Lung (tissue), 12 donors: Measurements from ENCODE around the gene ACIN1. TPM values are rescaled to one million over a fixed set of nuclear protein-coding genes. Genes with fewer than 3 reads are reported as not detected.

Experiments used
- ATAC-seq: fragments of 200-7000 bp; cut with Tn5 transposase; one replicate; pipeline ENCODE4 v1.9.1; 2020; ENCODE audit warnings: moderate number of reproducible peaks; ENCODE audit not compliant: insufficient read depth, low FRiP score
- DNase-seq, 3 donors: peaks; one replicate each; pipeline ENCODE4 v3.0.0-alpha.2; 2013 to 2017
- H3K27ac ChIP-seq, 2 donors: one replicate each; pipeline ENCODE4 v1.5.1; 2013; ENCODE audit warnings: mild to moderate bottlenecking in 2 of 2, moderate library complexity in 2 of 2, control low read depth in 1 of 2, inconsistent platforms in 1 of 2, low read depth in 1 of 2, low read length in 1 of 2
- H3K27me3 ChIP-seq, 3 donors: one replicate each; pipeline ENCODE4 v1.5.1; 2013; ENCODE audit warnings: low read length in 2 of 3; ENCODE audit not compliant: control insufficient read depth in 3 of 3, insufficient read depth in 3 of 3
- H3K36me3 ChIP-seq, 4 donors: one replicate each; pipeline ENCODE4 v1.5.1; 2013; ENCODE audit warnings: low read length in 4 of 4, mild to moderate bottlenecking in 1 of 4, moderate library complexity in 1 of 4; ENCODE audit not compliant: control insufficient read depth in 4 of 4, insufficient read depth in 4 of 4
- H3K4me1 ChIP-seq, 5 donors: one replicate each; pipeline ENCODE4 v1.5.1; 2013; ENCODE audit warnings: low read length in 5 of 5, mild to moderate bottlenecking in 2 of 5, moderate library complexity in 1 of 5; ENCODE audit not compliant: control insufficient read depth in 5 of 5, insufficient read depth in 5 of 5
- H3K4me3 ChIP-seq: one replicate; pipeline ENCODE4 v1.5.1; 2013; ENCODE audit warnings: mild to moderate bottlenecking, control low read depth, moderate library complexity
- H3K9ac ChIP-seq, 2 donors: one replicate each; pipeline ENCODE4 v1.5.1; 2013; ENCODE audit warnings: low read length in 2 of 2, control low read depth in 1 of 2; ENCODE audit not compliant: insufficient read depth in 1 of 2
- H3K9me3 ChIP-seq, 4 donors: one replicate each; pipeline ENCODE4 v1.5.1; 2013; ENCODE audit warnings: low read length in 3 of 4, mild to moderate bottlenecking in 1 of 4, moderate library complexity in 1 of 4; ENCODE audit not compliant: control insufficient read depth in 4 of 4, insufficient read depth in 3 of 4
- WGBS, 2 donors: extraction: QIAGEN DNeasy Blood & Tissue Kit; methylation state at CpG; one replicate each; pipeline ENCODE4 v1.1.7; 2013; 5-methylcytosine and 5-hydroxymethylcytosine counted together
- polyA plus RNA-seq, 2 donors: library from polyadenylated mRNA; stranded (reverse); fragments of 200-250 nt; gene quantifications; one replicate each; pipeline ENCODE4 v1.2.1, GENCODE V29; 2013
- total RNA-seq, 2 donors: library from RNA; depleted of rRNA in 1 of 2; stranded (reverse); fragments of >200 nt in 1 of 2; gene quantifications; one replicate each; pipeline ENCODE4 v1.2.1, GENCODE V29; 2014 to 2021
- TF ChIP-seq, protein P1 (sequence below): IDR thresholded peaks from 2 replicates; pipeline ENCODE4 v1.5.1; 2012; ENCODE audit warnings: mild to moderate bottlenecking; ENCODE audit errors: control extremely low read depth, extremely low read depth
- donor health status: control.
- donor health status: control.
- donor health status: Bipolar disorder and iron deficiency.
- donor health status: healthy.
- donor health status: DM: yes; HTN: yes; CAD: no.

ACIN1 gene
- total and polyA plus RNA-seq, 4 donors: 76.3 to 154 (median 115) TPM

DNA sequence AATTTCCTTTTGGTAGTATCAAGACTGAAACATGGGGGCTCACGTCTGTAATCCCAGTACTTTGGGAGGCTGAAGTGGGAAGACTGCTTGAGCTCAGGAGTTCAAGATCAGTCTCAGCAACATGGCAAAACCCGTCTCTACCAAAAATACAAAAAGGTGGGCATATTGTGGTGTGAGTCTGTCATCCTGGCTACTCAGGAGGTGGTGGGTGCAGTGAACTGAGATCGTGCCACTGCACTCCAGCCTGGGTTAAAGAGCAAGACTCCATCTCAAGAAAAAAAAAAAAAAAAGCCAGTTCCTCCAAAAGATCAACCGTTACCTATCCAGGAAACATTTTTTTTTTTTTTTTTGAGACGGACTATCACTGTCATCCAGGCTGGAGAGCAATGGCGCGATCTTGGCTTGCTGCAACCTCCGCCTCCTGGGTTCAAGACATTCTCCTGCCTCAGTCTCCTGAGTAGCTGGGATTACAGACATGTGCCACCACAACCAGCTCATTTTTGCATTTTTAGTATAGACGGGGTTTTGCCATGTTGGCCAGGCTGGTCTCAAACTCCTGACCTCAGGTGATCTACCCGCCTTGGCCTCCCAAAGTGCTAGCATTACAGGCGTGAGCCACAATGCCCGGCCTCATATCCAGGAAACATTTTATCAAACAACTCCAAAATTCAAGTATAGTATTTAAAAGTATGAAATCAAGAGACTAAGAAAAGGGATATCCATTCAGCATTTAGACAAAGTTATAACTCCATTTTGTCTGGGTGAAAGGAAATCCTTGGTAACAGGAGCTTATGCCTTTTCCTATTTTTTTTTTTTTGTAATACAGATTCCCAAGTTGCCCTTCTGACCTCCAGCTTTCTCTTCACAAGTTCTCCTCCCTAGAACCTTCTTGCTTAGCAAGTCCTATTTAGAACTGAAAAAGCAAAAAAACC, 3.4 kb downstream of the ACIN1 start:
- WGBS, 2 donors: 79 to 84% methylated on average over 12 of the region's 12 CpGs
- Histone ChIP-seq H3K9ac (no peak overlapping the region), H3K9me3 (no peaks in the 10 kb centered on the region), H3K4me3 (no peak overlapping the region), H3K27ac (no peak overlapping the region), H3K4me1 (peaks cover 3 to 13% (median 10%) of the 10 kb centered on the region in 5 donors), H3K27me3 (no peaks in the 10 kb centered on the region), H3K36me3 (peaks cover 9 to 39% (median 28%) of the 10 kb centered on the region in 4 donors)
- TF ChIP-seq, protein P1, sequence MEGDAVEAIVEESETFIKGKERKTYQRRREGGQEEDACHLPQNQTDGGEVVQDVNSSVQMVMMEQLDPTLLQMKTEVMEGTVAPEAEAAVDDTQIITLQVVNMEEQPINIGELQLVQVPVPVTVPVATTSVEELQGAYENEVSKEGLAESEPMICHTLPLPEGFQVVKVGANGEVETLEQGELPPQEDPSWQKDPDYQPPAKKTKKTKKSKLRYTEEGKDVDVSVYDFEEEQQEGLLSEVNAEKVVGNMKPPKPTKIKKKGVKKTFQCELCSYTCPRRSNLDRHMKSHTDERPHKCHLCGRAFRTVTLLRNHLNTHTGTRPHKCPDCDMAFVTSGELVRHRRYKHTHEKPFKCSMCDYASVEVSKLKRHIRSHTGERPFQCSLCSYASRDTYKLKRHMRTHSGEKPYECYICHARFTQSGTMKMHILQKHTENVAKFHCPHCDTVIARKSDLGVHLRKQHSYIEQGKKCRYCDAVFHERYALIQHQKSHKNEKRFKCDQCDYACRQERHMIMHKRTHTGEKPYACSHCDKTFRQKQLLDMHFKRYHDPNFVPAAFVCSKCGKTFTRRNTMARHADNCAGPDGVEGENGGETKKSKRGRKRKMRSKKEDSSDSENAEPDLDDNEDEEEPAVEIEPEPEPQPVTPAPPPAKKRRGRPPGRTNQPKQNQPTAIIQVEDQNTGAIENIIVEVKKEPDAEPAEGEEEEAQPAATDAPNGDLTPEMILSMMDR: no peak
- DNase-seq (no peak), ATAC-seq (no peak)

DNA sequence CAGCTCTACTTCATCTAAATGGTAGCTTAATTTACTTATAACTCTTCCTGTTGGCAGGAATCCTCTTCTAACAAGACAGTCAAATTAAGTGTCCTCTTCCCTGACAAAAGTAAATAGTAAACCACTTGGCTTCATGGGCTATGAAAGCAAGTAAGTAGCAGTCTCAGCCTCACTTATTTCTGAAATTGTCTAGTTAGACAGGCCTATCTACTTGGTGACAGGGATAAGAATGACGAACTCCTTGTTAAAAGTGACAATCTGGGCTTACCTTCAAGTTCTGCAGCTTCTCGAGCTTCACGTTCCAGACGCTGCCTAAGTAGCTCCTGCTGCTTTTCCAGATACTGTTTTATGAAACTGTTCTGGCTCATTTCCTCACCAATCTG, 4.7 kb downstream of the ACIN1 start:
- Histone ChIP-seq H3K27ac (no peak overlapping the region), H3K9ac (no peak overlapping the region), H3K36me3 (peaks cover 12 to 50% (median 32%) of the 10 kb centered on the region in 4 donors), H3K4me1 (peaks cover 3 to 11% (median 10%) of the 10 kb centered on the region in 5 donors), H3K27me3 (no peaks in the 10 kb centered on the region), H3K4me3 (no peak overlapping the region), H3K9me3 (no peaks in the 10 kb centered on the region)
- ATAC-seq (no peak), DNase-seq (no peak)
- 51 to 87% methylated on average over 4 of the region's 4 CpGs for WGBS, 2 donors
- TF ChIP-seq, protein P1: no peak

- Histone ChIP-seq H3K36me3 (peaks cover 12 to 52% (median 33%) of the 10 kb centered on the region in 4 donors), H3K4me1 (peaks cover 3 to 11% (median 10%) of the 10 kb centered on the region in 5 donors), H3K27ac (no peak overlapping the region)
Measured at GRCh38 chr14:23089498-23090253, 5.3 kb downstream of the ACIN1 start.

More at GRCh38 chr14:23089498-23090253, 5.3 kb downstream of the ACIN1 start:
- no peaks in the 10 kb centered on the region for H3K9me3 ChIP-seq
- no peak overlapping the region for H3K9ac ChIP-seq
- 87 to 94% methylated on average over 12 of the region's 12 CpGs for WGBS, 2 donors
- no peak overlapping the region for H3K4me3 ChIP-seq
- TF ChIP-seq, protein P1: no peak
- DNase-seq: no peak
- H3K27me3 ChIP-seq: no peaks in the 10 kb centered on the region
- no peak for ATAC-seq
